ENCODE results near the gene ZRANB3.
"Not testable (repeated sequence)": the region's sequence is repeated elsewhere in the genome, so short reads cannot be mapped to it uniquely, and the experiment has no call there.

Gene ZRANB3

GRCh38 chr2:135140606-135141005 is 390.4 kb downstream of the ZRANB3 start:
- DNase-seq (ENCODE audit: low read depth in 4 of 4, low spot score in 1 of 4): no peak

- DNase-seq (ENCODE audit: low read depth in 4 of 4, low spot score in 1 of 4): no peak
These were observed 398.7 kb downstream of the ZRANB3 start for GRCh38 chr2:135132314-135132713.

GRCh38 chr2:135130751-135131150 is 400.3 kb downstream of the ZRANB3 start:
- DNase-seq (ENCODE audit: low read depth in 4 of 4, low spot score in 1 of 4): no peak

- DNase-seq (ENCODE audit: low read depth in 4 of 4, low spot score in 1 of 4): no peak
These were observed 405.1 kb downstream of the ZRANB3 start for GRCh38 chr2:135125940-135126339.

GRCh38 chr2:135124924-135125886 is 405.8 kb downstream of the ZRANB3 start:
- no peak for DNase-seq (ENCODE audit: low read depth in 4 of 4, low spot score in 1 of 4)

- DNase-seq (ENCODE audit: low read depth in 4 of 4, low spot score in 1 of 4): not testable (repeated sequence)
These were observed 409.4 kb downstream of the ZRANB3 start for GRCh38 chr2:135121658-135122039.

- no peak for DNase-seq (ENCODE audit: low read depth in 4 of 4, low spot score in 1 of 4)
These were observed 409.9 kb downstream of the ZRANB3 start for GRCh38 chr2:135121016-135121657.

GRCh38 chr2:135119582-135119981 is 411.4 kb downstream of the ZRANB3 start:
- DNase-seq (ENCODE audit: low read depth in 4 of 4, low spot score in 1 of 4): no peak

- DNase-seq (ENCODE audit: low read depth in 4 of 4, low spot score in 1 of 4): no peak
These were observed 417.7 kb downstream of the ZRANB3 start for GRCh38 chr2:135113322-135113721.

GRCh38 chr2:135105513-135106316 is 425.3 kb downstream of the ZRANB3 start:
- DNase-seq (ENCODE audit: low read depth in 4 of 4, low spot score in 1 of 4): not testable (repeated sequence)

GRCh38 chr2:135103843-135104242 is 427.2 kb downstream of the ZRANB3 start:
- DNase-seq (ENCODE audit: low read depth in 4 of 4, low spot score in 1 of 4): no peak

- DNase-seq (ENCODE audit: low read depth in 4 of 4, low spot score in 1 of 4): no peak
These were observed 431.1 kb downstream of the ZRANB3 start for GRCh38 chr2:135099802-135100483.

GRCh38 chr2:135097532-135098231 is 433.3 kb downstream of the ZRANB3 start:
- DNase-seq (ENCODE audit: low read depth in 4 of 4, low spot score in 1 of 4): no peak

GRCh38 chr2:135096665-135097446 is 434.2 kb downstream of the ZRANB3 start:
- no peak for DNase-seq (ENCODE audit: low read depth in 4 of 4, low spot score in 1 of 4)

- DNase-seq (ENCODE audit: low read depth in 4 of 4, low spot score in 1 of 4): no peak
These were observed 435.4 kb downstream of the ZRANB3 start for GRCh38 chr2:135095591-135095990.

GRCh38 chr2:135094508-135094907 is 436.5 kb downstream of the ZRANB3 start:
- DNase-seq (ENCODE audit: low read depth in 4 of 4, low spot score in 1 of 4): no peak

- DNase-seq (ENCODE audit: low read depth in 4 of 4, low spot score in 1 of 4): no peak
These were observed 437.2 kb downstream of the ZRANB3 start for GRCh38 chr2:135093670-135094330.

GRCh38 chr2:135093193-135093592 is 437.8 kb downstream of the ZRANB3 start:
- no peak for DNase-seq (ENCODE audit: low read depth in 4 of 4, low spot score in 1 of 4)

- DNase-seq (ENCODE audit: low read depth in 4 of 4, low spot score in 1 of 4): no peak
These were observed 439.3 kb downstream of the ZRANB3 start for GRCh38 chr2:135091681-135092080.

Data from stimulated activated CD4-positive, alpha-beta T cell treated with anti-CD3 and anti-CD28 coated beads, Interleukin-1b, Interleukin-23, amount 100 ng/mL, for 24 hours (primary cell).